PFSK-1 (cell line): ENCODE measurements around the gene HOMER3.

ENCODE experiments used
- FOXP2 ChIP-seq: optimal IDR thresholded peaks from 2 replicates; pipeline ENCODE3; 2011; ENCODE audit warnings: borderline replicate concordance, control low read depth, inconsistent platforms; ENCODE audit not compliant: insufficient read depth; ENCODE audit errors: extremely low read length, extremely low read depth
- POLR2AphosphoS5 ChIP-seq: IDR thresholded peaks from 2 replicates; pipeline ENCODE4 v1.6.1; 2012; ENCODE audit warnings: low read depth, mild to moderate bottlenecking, control low read depth, low read length, moderate library complexity
- REST ChIP-seq, 2 experiments: IDR thresholded peaks; 2 replicates each; pipeline versions ENCODE4 v1.6.1 to v1.8.0; 2011 to 2012; ENCODE audit warnings: low read depth in 2 of 2, low read length in 2 of 2, control low read depth in 1 of 2, inconsistent platforms in 1 of 2, mild to moderate bottlenecking in 1 of 2, moderate library complexity in 1 of 2; ENCODE audit not compliant: insufficient read depth in 1 of 2
- SIN3A ChIP-seq: IDR thresholded peaks from 2 replicates; pipeline ENCODE4 v1.6.1; 2012; ENCODE audit warnings: mild to moderate bottlenecking, low read length, moderate library complexity, borderline replicate concordance; ENCODE audit not compliant: insufficient read depth
- TAF1 ChIP-seq: IDR thresholded peaks from 2 replicates; pipeline ENCODE4 v1.6.1; 2012; ENCODE audit warnings: low read length, control low read depth, borderline replicate concordance; ENCODE audit not compliant: insufficient read depth

GRCh38 chr19:18985257-18985656 is 44.2 kb upstream of the HOMER3 start:
- no peak for TF ChIP-seq POLR2AphosphoS5
- no peak for TF ChIP-seq TAF1
- TF ChIP-seq SIN3A, result no peak
- no peak for TF ChIP-seq FOXP2
- no peak for TF ChIP-seq REST (IDR thresholded peaks at IDR 0.05; ENCODE audit: insufficient read depth in 1 of 2, low read depth in 2 of 2, low read length in 2 of 2)
